NCI-H345 (cell line): ENCODE results near the gene WDR81.

Experiments used
- DNase-seq: peaks from one replicate; lab custom pipeline; 2025; lab: John Stamatoyannopoulos, UW

The WDR81 gene

GRCh38 chr17:1782171-1782567 lies 57.7 kb downstream of the WDR81 start:
- DNase-seq: no peak

- DNase-seq: no peak
Observed at GRCh38 chr17:1783271-1783670, 58.8 kb downstream of the WDR81 start.

GRCh38 chr17:1783834-1784611 lies 59.5 kb downstream of the WDR81 start:
- no peak for DNase-seq

- DNase-seq: no peak
Observed at GRCh38 chr17:1785930-1786329, 61.4 kb downstream of the WDR81 start.

GRCh38 chr17:1786708-1787107 lies 62.2 kb downstream of the WDR81 start:
- DNase-seq: no peak

GRCh38 chr17:1787301-1787902 lies 62.9 kb downstream of the WDR81 start:
- no peak for DNase-seq
